CD14-positive monocyte (primary cell): ENCODE data around the gene INPPL1. TPM values are rescaled to one million over a fixed set of nuclear protein-coding genes. Genes with fewer than 3 reads are reported as not detected.

Source experiments
- DNase-seq, 3 donors: peaks; one replicate each; pipeline ENCODE4 v3.0.0-alpha.2; 2011 to 2022
- H2AFZ ChIP-seq: 2 replicates; pipeline ENCODE4 v1.6.0; 2012; ENCODE audit warnings: mild to moderate bottlenecking, low read depth, low read length, inconsistent platforms; ENCODE audit not compliant: insufficient read depth, poor library complexity, severe bottlenecking
- H3K27ac ChIP-seq, 2 donors: 1 replicate in 1 of 2; 2 replicates in 1 of 2; pipeline ENCODE4 v1.5.1; 2012 to 2013; ENCODE audit warnings: low read length in 2 of 2, control low read depth in 1 of 2, inconsistent platforms in 1 of 2, low read depth in 1 of 2, mild to moderate bottlenecking in 1 of 2
- H3K27me3 ChIP-seq, 2 donors: one replicate each; pipeline versions ENCODE4 v1.6.0 to v1.6.1; 2011 to 2013; ENCODE audit warnings: low read length in 2 of 2; ENCODE audit not compliant: control insufficient read depth in 2 of 2, insufficient read depth in 2 of 2
- H3K36me3 ChIP-seq, 2 donors: replicated peaks in 1 of 2; 1 replicate in 1 of 2; 2 replicates in 1 of 2; pipeline versions ENCODE4 v1.5.1 to v1.6.1; 2012 to 2013; ENCODE audit warnings: low read length in 2 of 2, control low read depth in 1 of 2, inconsistent platforms in 1 of 2, mild to moderate bottlenecking in 1 of 2; ENCODE audit not compliant: insufficient read depth in 2 of 2, control insufficient read depth in 1 of 2
- H3K4me1 ChIP-seq, 2 donors: 1 replicate in 1 of 2; 2 replicates in 1 of 2; pipeline versions ENCODE4 v1.5.1 to v1.6.1; 2012 to 2013; ENCODE audit warnings: low read length in 2 of 2, control low read depth in 1 of 2, inconsistent platforms in 1 of 2, mild to moderate bottlenecking in 1 of 2, moderate library complexity in 1 of 2; ENCODE audit not compliant: insufficient read depth in 2 of 2, control insufficient read depth in 1 of 2
- H3K4me2 ChIP-seq: replicated peaks from 2 replicates; pipeline ENCODE3; 2012; ENCODE audit warnings: low read length, moderate library complexity, mild to moderate bottlenecking; ENCODE audit not compliant: poor library complexity, severe bottlenecking; ENCODE audit errors: extremely low read depth
- H3K4me3 ChIP-seq, 3 experiments: fragments of 200-600 bp in 1 of 3; sonication (generic) in 1 of 3; replicated peaks in 1 of 3; 1 replicate in 2 of 3; 2 replicates in 1 of 3; pipeline ENCODE4 v1.5.1; 2011 to 2013; ENCODE audit warnings: low read length in 3 of 3, mild to moderate bottlenecking in 3 of 3, control low read depth in 2 of 3, low read depth in 2 of 3, inconsistent platforms in 1 of 3, moderate library complexity in 1 of 3
- H3K79me2 ChIP-seq: 2 replicates; pipeline ENCODE4 v1.6.0; 2012; ENCODE audit warnings: mild to moderate bottlenecking, control low read depth, inconsistent platforms, low read length, moderate library complexity; ENCODE audit not compliant: insufficient read depth
- H3K9ac ChIP-seq: 2 replicates; pipeline ENCODE4 v1.6.0; 2017; ENCODE audit warnings: low read length, mild to moderate bottlenecking; ENCODE audit not compliant: insufficient read depth, poor library complexity, severe bottlenecking
- H3K9me3 ChIP-seq, 2 donors: replicated peaks in 1 of 2; 1 replicate in 1 of 2; 2 replicates in 1 of 2; pipeline versions ENCODE4 v1.5.1 to v1.6.1; 2012 to 2013; ENCODE audit warnings: low read length in 2 of 2, control low read depth in 1 of 2; ENCODE audit not compliant: control insufficient read depth in 1 of 2, insufficient read depth in 1 of 2
- H4K20me1 ChIP-seq: 2 replicates; pipeline ENCODE4 v1.6.0; 2012; ENCODE audit warnings: mild to moderate bottlenecking, low read length, control low read depth, moderate library complexity; ENCODE audit not compliant: insufficient read depth
- H3K27ac Mint-ChIP-seq, 7 donors: one replicate each; pipeline ENCODE4 v1.8.0; 2020; ENCODE audit warnings: mild to moderate bottlenecking in 7 of 7, mixed read lengths in 7 of 7, moderate library complexity in 6 of 7, inconsistent platforms in 2 of 7
- H3K27me3 Mint-ChIP-seq, 3 donors: one replicate each; pipeline ENCODE4 v1.8.0; 2021 to 2022; ENCODE audit warnings: low read depth in 3 of 3, mild to moderate bottlenecking in 3 of 3, mixed read lengths in 3 of 3, moderate library complexity in 3 of 3, inconsistent platforms in 1 of 3
- H3K36me3 Mint-ChIP-seq, 2 donors: one replicate each; pipeline ENCODE4 v1.8.0; 2020; ENCODE audit warnings: mixed read lengths in 2 of 2, inconsistent platforms in 1 of 2, mild to moderate bottlenecking in 1 of 2
- H3K4me1 Mint-ChIP-seq: one replicate; pipeline ENCODE4 v1.8.0; 2020; ENCODE audit warnings: mild to moderate bottlenecking, mixed read lengths
- H3K4me3 Mint-ChIP-seq, 2 donors: one replicate each; pipeline ENCODE4 v1.8.0; 2020; ENCODE audit warnings: mild to moderate bottlenecking in 2 of 2, mixed read lengths in 2 of 2, moderate library complexity in 1 of 2
- H3K9me3 Mint-ChIP-seq, 7 donors: one replicate each; pipeline ENCODE4 v1.8.0; 2020 to 2022; ENCODE audit warnings: mixed read lengths in 7 of 7, mild to moderate bottlenecking in 6 of 7, moderate library complexity in 6 of 7, inconsistent platforms in 2 of 7
- WGBS: methylation state at CpG from one replicate; pipeline ENCODE4 v1.1.5; 2013; ENCODE audit warnings: missing lambda C conversion rate; ENCODE audit not compliant: insufficient coverage; 5-methylcytosine and 5-hydroxymethylcytosine counted together
- intact Hi-C, 2 donors: fragments of 100-400 bp; cut with micrococcal nuclease; formaldehyde crosslinking; loops; one replicate each; pipeline versions ENCODE4 v1.15.0 to v1.15.1; 2023
- polyA plus RNA-seq, 3 donors: library from polyadenylated mRNA; depleted of rRNA in 1 of 3; unstranded in 2 of 3; stranded (reverse) in 1 of 3; fragments of 300-500 nt in 2 of 3; fragments of >200 nt in 1 of 3; fragmentation: Illumina TruSeq in 2 of 3; gene quantifications; 1 replicate in 2 of 3; 2 replicates in 1 of 3; pipeline ENCODE4 v1.2.3, GENCODE V29; 2012 to 2021
- TF ChIP-seq, protein P1 (sequence below): fragments of 200-600 bp; IDR thresholded peaks from one replicate; pipeline ENCODE4 v1.8.0; 2022; ENCODE audit warnings: antibody characterized with exemption, mild to moderate bottlenecking

INPPL1 gene
- polyA plus RNA-seq, 3 donors: 11.8 to 390 (median 12.6) TPM

DNA sequence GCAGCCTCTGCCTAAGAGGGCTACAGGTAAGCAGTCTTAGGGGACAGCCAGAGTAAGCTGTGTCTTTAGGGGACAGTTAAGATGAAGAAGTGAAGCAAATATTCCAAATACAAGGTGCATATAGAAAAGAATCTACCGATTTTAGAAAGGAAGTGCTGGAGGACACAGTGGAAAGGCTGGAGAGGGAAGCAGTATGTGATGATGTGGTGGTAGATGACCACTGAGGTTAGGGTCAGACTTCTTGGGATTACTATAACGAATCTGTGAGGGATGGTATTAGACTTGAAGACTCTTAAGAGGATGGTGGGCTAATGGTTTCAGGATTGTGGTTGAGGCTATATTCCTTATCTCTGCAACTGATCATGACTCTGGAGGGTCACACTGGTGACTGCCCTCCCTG, 59.4 kb downstream of the INPPL1 start:
- WGBS: 77% methylated on average over 1 of the region's 2 CpGs
- no peak for DNase-seq
- peaks cover 11 to 31% (median 16%) of the 10 kb centered on the region in 3 donors for H3K27me3 Mint-ChIP-seq
- Histone ChIP-seq H3K4me3 (no peak overlapping the region), H3K4me1 (no peaks in the 10 kb centered on the region), H3K4me2 (no peak overlapping the region), H3K9ac (no peak overlapping the region), H2AFZ (no peak overlapping the region), H3K36me3 (no peaks in the 10 kb centered on the region), H3K79me2 (no peaks in the 10 kb centered on the region), H3K27ac (no peak overlapping the region), H3K27me3 (peaks cover 8 to 15% of the 10 kb centered on the region in 2 donors), H4K20me1 (no peaks in the 10 kb centered on the region), H3K9me3 (no peaks in the 10 kb centered on the region)
- H3K4me1 Mint-ChIP-seq: peaks cover 2% of the 10 kb centered on the region
- intact Hi-C loops: loop anchor here in 1 of 2 donors (5.0 kb wide), 1 partner anchor 42 kb away; the partner anchor contains the start of gene PHOX2A
- no peak overlapping the region for H3K27ac Mint-ChIP-seq
- H3K4me3 Mint-ChIP-seq: no peak overlapping the region
- TF ChIP-seq, protein P1, sequence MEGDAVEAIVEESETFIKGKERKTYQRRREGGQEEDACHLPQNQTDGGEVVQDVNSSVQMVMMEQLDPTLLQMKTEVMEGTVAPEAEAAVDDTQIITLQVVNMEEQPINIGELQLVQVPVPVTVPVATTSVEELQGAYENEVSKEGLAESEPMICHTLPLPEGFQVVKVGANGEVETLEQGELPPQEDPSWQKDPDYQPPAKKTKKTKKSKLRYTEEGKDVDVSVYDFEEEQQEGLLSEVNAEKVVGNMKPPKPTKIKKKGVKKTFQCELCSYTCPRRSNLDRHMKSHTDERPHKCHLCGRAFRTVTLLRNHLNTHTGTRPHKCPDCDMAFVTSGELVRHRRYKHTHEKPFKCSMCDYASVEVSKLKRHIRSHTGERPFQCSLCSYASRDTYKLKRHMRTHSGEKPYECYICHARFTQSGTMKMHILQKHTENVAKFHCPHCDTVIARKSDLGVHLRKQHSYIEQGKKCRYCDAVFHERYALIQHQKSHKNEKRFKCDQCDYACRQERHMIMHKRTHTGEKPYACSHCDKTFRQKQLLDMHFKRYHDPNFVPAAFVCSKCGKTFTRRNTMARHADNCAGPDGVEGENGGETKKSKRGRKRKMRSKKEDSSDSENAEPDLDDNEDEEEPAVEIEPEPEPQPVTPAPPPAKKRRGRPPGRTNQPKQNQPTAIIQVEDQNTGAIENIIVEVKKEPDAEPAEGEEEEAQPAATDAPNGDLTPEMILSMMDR: no peak
- H3K36me3 Mint-ChIP-seq: peaks cover 0 to 16% of the 10 kb centered on the region in 2 donors
- peaks cover 0 to 7% (median 3%) of the 10 kb centered on the region in 7 donors for H3K9me3 Mint-ChIP-seq

DNA sequence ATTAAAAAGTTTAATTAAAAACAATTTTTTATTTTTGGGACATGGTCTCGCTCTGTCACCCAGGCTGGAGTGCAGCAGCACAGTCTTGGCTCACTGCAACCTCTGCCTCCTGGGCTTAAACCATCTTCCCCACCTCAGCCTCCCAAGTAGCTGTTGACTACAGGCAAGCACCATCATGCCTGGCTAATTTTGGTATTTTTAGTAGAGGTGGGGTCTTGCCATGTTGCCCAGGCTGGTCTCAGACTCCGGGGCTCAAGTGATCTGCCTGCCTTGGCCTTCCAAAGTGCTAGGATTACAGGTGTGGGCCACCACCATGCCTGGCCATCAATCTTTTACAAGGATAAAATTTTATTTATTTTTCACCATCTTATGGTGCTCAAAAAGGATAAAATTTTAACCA, 62.7 kb downstream of the INPPL1 start:
- H3K79me2 ChIP-seq: no peaks in the 10 kb centered on the region
- peaks cover 0 to 16% of the 10 kb centered on the region in 2 donors for H3K36me3 Mint-ChIP-seq
- H3K4me3 ChIP-seq: no peak overlapping the region
- H3K4me1 ChIP-seq: no peaks in the 10 kb centered on the region
- peaks cover 10 to 22% (median 16%) of the 10 kb centered on the region in 3 donors for H3K27me3 Mint-ChIP-seq
- no peak overlapping the region for H3K27ac Mint-ChIP-seq
- no peak overlapping the region for H3K4me2 ChIP-seq
- H2AFZ ChIP-seq: no peak overlapping the region
- no CpG with 5 or more reads among the region's 2 CpGs for WGBS
- H3K9me3 Mint-ChIP-seq: peaks cover 0 to 1% (median 0%) of the 10 kb centered on the region in 7 donors
- no peak for DNase-seq
- no peak overlapping the region for H3K4me3 Mint-ChIP-seq
- intact Hi-C loops: no loop called here
- no peak overlapping the region for H3K9ac ChIP-seq
- H3K27me3 ChIP-seq: peaks cover 8 to 13% of the 10 kb centered on the region in 2 donors
- H3K27ac ChIP-seq: no peak overlapping the region
- peaks cover 2 to 4% of the 10 kb centered on the region in 2 donors for H3K36me3 ChIP-seq
- H3K4me1 Mint-ChIP-seq: peaks cover 2% of the 10 kb centered on the region
- H4K20me1 ChIP-seq: no peaks in the 10 kb centered on the region
- TF ChIP-seq, protein P1: no peak
- H3K9me3 ChIP-seq: no peaks in the 10 kb centered on the region

Other genes with a start within 250 kb of the INPPL1 start
- 10 to 100 TPM in 1 of 3 donors, 1 to 10 TPM in 2; 7.4 to 32.3 (median 8.3) TPM for gene IL18BP, start 225.9 kb upstream of the INPPL1 start, polyA plus RNA-seq
- gene NUMA1, start 144.2 kb upstream of the INPPL1 start, polyA plus RNA-seq: 10 to 100 TPM in 2 of 3 donors, 1 to 10 TPM in 1; 4.1 to 91.2 (median 12.4) TPM
- 1 to 10 TPM; 1.3 to 1.9 (median 1.6) TPM for gene LRRC51, start 143.9 kb upstream of the INPPL1 start, polyA plus RNA-seq
- gene LAMTOR1, start 121.5 kb upstream of the INPPL1 start, polyA plus RNA-seq: 100 to 1,000 TPM; 224 to 292 (median 256) TPM
- not detected for gene TOMT, start 118.8 kb upstream of the INPPL1 start, polyA plus RNA-seq
- 100 to 1,000 TPM in 1 of 3 donors, 10 to 100 TPM in 2; 92.6 to 112 (median 94.8) TPM for gene ANAPC15, start 112.1 kb upstream of the INPPL1 start, polyA plus RNA-seq
- 100 to 1,000 TPM in 1 of 3 donors, 10 to 100 TPM in 2; 22.3 to 330 (median 74.0) TPM for gene FOLR3, start 89.0 kb upstream of the INPPL1 start, polyA plus RNA-seq
- not detected for gene FOLR1, start 32.6 kb upstream of the INPPL1 start, polyA plus RNA-seq
- 10 to 100 TPM; 54.7 to 63.8 (median 62.6) TPM for gene FOLR2, start 8.0 kb upstream of the INPPL1 start, polyA plus RNA-seq
- not detected for gene PHOX2A, start 19.4 kb downstream of the INPPL1 start, polyA plus RNA-seq
- 10 to 100 TPM; 15.8 to 17.8 (median 17.7) TPM for gene CLPB, start 209.8 kb downstream of the INPPL1 start, polyA plus RNA-seq